Loucy (cell line): ENCODE measurements around the gene TPCN2.

Experiments
- CTCF ChIP-seq: fragments of 200-600 bp; sonication (generic); conservative IDR thresholded peaks from 2 replicates; pipeline ENCODE4 v1.5.1; 2014; ENCODE audit warnings: mild to moderate bottlenecking, antibody characterized with exemption, low read length
- EZH2phosphoT487 ChIP-seq: fragments of 200-600 bp; IDR thresholded peaks from 2 replicates; pipeline ENCODE4 v1.6.1; 2018; ENCODE audit warnings: antibody characterized with exemption, mild to moderate bottlenecking, moderate library complexity, borderline replicate concordance

GRCh38 chr11:69059985-69060384 lies 11.3 kb downstream of the TPCN2 start:
- no peak for TF ChIP-seq CTCF
- no peak for TF ChIP-seq EZH2phosphoT487
